WTC11 (cell line): ENCODE data around the gene WDFY3.

Experiments
- RELA ChIP-seq: sonication (generic); formaldehyde crosslinking; IDR thresholded peaks from 2 replicates; pipeline ENCODE4 v1.8.1; 2022; ENCODE audit warnings: missing genetic modification reagents, mild to moderate bottlenecking, borderline replicate concordance
- TF ChIP-seq, protein P1 (sequence below): sonication (generic); formaldehyde crosslinking; IDR thresholded peaks from 2 replicates; pipeline ENCODE4 v1.8.0; 2022; ENCODE audit warnings: missing genetic modification reagents
- TF ChIP-seq, protein P2 (sequence below): sonication (generic); formaldehyde crosslinking; IDR thresholded peaks from 2 replicates; pipeline ENCODE4 v1.8.0; 2023; ENCODE audit warnings: missing genetic modification reagents, mild to moderate bottlenecking, borderline replicate concordance
- TF ChIP-seq, protein P3 (sequence below): sonication (generic); formaldehyde crosslinking; IDR thresholded peaks from 2 replicates; pipeline ENCODE4 v1.8.1; 2022; ENCODE audit warnings: mild to moderate bottlenecking, missing genetic modification reagents, moderate library complexity, borderline replicate concordance

DNA sequence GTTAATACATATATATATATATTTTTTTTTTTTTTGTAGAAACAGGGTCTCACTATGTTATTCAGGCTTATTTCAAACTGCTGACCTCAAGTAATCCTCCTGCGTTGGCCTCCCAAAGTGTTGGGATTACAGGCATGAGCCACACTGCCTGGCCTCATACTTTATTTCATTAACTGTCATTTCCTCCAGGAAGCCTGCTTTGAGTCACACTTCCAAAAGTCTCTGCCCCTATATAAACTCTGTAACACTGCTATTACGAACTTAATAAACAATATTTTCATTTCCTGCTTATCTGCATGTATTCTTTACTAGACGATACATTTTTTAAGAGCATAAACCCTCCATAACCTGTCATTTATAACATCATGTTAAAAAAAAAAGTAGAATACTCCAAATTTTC, 167.2 kb downstream of the WDFY3 start:
- no peak for TF ChIP-seq RELA (CRISPR knock-in tag)
- TF ChIP-seq, protein P1, sequence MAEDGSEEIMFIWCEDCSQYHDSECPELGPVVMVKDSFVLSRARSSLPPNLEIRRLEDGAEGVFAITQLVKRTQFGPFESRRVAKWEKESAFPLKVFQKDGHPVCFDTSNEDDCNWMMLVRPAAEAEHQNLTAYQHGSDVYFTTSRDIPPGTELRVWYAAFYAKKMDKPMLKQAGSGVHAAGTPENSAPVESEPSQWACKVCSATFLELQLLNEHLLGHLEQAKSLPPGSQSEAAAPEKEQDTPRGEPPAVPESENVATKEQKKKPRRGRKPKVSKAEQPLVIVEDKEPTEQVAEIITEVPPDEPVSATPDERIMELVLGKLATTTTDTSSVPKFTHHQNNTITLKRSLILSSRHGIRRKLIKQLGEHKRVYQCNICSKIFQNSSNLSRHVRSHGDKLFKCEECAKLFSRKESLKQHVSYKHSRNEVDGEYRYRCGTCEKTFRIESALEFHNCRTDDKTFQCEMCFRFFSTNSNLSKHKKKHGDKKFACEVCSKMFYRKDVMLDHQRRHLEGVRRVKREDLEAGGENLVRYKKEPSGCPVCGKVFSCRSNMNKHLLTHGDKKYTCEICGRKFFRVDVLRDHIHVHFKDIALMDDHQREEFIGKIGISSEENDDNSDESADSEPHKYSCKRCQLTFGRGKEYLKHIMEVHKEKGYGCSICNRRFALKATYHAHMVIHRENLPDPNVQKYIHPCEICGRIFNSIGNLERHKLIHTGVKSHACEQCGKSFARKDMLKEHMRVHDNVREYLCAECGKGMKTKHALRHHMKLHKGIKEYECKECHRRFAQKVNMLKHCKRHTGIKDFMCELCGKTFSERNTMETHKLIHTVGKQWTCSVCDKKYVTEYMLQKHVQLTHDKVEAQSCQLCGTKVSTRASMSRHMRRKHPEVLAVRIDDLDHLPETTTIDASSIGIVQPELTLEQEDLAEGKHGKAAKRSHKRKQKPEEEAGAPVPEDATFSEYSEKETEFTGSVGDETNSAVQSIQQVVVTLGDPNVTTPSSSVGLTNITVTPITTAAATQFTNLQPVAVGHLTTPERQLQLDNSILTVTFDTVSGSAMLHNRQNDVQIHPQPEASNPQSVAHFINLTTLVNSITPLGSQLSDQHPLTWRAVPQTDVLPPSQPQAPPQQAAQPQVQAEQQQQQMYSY (CRISPR knock-in tag): no peak
- TF ChIP-seq, protein P2, sequence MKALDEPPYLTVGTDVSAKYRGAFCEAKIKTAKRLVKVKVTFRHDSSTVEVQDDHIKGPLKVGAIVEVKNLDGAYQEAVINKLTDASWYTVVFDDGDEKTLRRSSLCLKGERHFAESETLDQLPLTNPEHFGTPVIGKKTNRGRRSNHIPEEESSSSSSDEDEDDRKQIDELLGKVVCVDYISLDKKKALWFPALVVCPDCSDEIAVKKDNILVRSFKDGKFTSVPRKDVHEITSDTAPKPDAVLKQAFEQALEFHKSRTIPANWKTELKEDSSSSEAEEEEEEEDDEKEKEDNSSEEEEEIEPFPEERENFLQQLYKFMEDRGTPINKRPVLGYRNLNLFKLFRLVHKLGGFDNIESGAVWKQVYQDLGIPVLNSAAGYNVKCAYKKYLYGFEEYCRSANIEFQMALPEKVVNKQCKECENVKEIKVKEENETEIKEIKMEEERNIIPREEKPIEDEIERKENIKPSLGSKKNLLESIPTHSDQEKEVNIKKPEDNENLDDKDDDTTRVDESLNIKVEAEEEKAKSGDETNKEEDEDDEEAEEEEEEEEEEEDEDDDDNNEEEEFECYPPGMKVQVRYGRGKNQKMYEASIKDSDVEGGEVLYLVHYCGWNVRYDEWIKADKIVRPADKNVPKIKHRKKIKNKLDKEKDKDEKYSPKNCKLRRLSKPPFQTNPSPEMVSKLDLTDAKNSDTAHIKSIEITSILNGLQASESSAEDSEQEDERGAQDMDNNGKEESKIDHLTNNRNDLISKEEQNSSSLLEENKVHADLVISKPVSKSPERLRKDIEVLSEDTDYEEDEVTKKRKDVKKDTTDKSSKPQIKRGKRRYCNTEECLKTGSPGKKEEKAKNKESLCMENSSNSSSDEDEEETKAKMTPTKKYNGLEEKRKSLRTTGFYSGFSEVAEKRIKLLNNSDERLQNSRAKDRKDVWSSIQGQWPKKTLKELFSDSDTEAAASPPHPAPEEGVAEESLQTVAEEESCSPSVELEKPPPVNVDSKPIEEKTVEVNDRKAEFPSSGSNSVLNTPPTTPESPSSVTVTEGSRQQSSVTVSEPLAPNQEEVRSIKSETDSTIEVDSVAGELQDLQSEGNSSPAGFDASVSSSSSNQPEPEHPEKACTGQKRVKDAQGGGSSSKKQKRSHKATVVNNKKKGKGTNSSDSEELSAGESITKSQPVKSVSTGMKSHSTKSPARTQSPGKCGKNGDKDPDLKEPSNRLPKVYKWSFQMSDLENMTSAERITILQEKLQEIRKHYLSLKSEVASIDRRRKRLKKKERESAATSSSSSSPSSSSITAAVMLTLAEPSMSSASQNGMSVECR (CRISPR knock-in tag): no peak
- TF ChIP-seq, protein P3, sequence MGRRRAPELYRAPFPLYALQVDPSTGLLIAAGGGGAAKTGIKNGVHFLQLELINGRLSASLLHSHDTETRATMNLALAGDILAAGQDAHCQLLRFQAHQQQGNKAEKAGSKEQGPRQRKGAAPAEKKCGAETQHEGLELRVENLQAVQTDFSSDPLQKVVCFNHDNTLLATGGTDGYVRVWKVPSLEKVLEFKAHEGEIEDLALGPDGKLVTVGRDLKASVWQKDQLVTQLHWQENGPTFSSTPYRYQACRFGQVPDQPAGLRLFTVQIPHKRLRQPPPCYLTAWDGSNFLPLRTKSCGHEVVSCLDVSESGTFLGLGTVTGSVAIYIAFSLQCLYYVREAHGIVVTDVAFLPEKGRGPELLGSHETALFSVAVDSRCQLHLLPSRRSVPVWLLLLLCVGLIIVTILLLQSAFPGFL (CRISPR knock-in tag): no peak
